Activated T-helper 17 cell treated with anti-CD3 and anti-CD28 coated beads, Interleukin-2, amount 50 U/mL, for 72 hours (primary cell): Measurements from ENCODE around the gene DOCK9. TPM values are rescaled to one million over a fixed set of nuclear protein-coding genes. Genes with fewer than 3 reads are reported as not detected.

Experiments used
- ATAC-seq: fragments of 150-1000 bp; cut with Tn5 transposase; replicated peaks from 2 replicates; pipeline ENCODE4 v1.10.0; 2021; ENCODE audit warnings: mild to moderate bottlenecking, moderate library complexity
- H3K27ac Mint-ChIP-seq: one replicate; pipeline ENCODE4 v1.8.0; 2022; ENCODE audit warnings: mixed read lengths
- H3K27me3 Mint-ChIP-seq: one replicate; pipeline ENCODE4 v1.8.0; 2022; ENCODE audit warnings: mixed read lengths
- H3K36me3 Mint-ChIP-seq: one replicate; pipeline ENCODE4 v1.8.0; 2022; ENCODE audit warnings: low read depth, mild to moderate bottlenecking, mixed read lengths
- H3K4me1 Mint-ChIP-seq: one replicate; pipeline ENCODE4 v1.8.0; 2022; ENCODE audit warnings: mixed read lengths
- H3K4me3 Mint-ChIP-seq: one replicate; pipeline ENCODE4 v1.8.0; 2022; ENCODE audit warnings: mild to moderate bottlenecking, mixed read lengths
- H3K9me3 Mint-ChIP-seq: one replicate; pipeline ENCODE4 v1.8.0; 2022; ENCODE audit warnings: mixed read lengths
- total RNA-seq, 2 donors: library from RNA; stranded (reverse); gene quantifications; one replicate each; pipeline ENCODE4 v1.2.3, GENCODE V29; 2022

The DOCK9 gene
- total RNA-seq, 2 donors from 2014 or later, result 50.2 to 70.4 TPM

DNA sequence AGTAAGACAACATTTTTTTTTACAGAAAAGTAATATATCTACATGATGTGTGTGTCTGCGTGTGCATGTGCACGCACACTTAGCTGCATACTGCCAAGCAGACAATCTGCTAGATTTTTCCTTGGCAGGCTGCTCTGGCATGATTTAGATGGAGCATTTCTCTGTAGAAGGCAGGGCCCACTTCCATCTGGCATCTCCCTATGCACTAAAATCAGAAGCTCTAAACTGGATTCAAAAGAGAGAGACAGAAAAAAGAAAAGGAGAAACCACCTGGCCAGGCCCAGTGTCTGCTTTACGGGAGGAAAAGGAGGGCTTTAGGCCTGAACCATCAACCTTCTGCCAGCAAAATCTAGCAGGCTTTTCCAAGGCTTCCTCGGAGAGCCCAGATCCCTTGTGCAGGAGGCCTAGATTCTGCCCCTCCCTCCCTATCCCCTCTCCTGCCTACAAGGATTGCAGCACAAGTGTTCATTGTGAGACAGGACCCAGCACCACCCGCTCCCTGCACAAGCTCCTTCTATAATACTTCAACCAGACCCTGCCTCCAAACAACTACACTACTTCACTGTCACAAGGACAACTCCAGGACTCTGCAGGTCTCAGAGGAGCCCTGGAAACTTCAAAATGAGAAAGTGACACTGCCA lies 99.3 kb downstream of the DOCK9 start:
- H3K27ac Mint-ChIP-seq, result no peak overlapping the region
- no peaks in the 10 kb centered on the region for H3K9me3 Mint-ChIP-seq

DNA sequence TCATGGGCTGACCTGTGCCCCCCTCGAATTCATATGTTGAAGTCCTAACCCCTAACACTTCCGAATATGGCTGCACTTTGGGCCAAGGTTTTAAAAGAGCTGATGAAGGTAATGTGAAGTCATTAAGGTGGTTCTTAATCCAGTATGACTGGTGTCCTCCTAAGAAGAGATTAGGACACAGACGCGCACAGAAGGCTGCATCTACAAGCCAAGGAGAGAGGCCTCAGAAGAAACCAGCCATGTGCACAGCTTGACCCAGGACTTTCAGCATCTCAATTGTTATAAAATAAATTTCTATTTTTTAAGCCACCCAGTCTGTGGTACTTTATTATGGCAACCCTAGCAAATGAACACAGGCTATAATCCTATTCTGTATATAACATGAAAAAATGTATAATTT lies 99.9 kb downstream of the DOCK9 start:
- Mint-ChIP-seq H3K27ac (no peak overlapping the region), H3K4me1 (peaks cover 17% of the 10 kb centered on the region), H3K9me3 (no peaks in the 10 kb centered on the region), H3K27me3 (no peaks in the 10 kb centered on the region), H3K4me3 (no peak overlapping the region), H3K36me3 (peaks cover 93% of the 10 kb centered on the region)
- no peak for ATAC-seq

More for the DNA sequence above, 99.3 kb downstream of the DOCK9 start:
- no peak overlapping the region for H3K4me3 Mint-ChIP-seq
- peaks cover 93% of the 10 kb centered on the region for H3K36me3 Mint-ChIP-seq
- peaks cover 17% of the 10 kb centered on the region for H3K4me1 Mint-ChIP-seq
- no peaks in the 10 kb centered on the region for H3K27me3 Mint-ChIP-seq
- no peak for ATAC-seq

DNA sequence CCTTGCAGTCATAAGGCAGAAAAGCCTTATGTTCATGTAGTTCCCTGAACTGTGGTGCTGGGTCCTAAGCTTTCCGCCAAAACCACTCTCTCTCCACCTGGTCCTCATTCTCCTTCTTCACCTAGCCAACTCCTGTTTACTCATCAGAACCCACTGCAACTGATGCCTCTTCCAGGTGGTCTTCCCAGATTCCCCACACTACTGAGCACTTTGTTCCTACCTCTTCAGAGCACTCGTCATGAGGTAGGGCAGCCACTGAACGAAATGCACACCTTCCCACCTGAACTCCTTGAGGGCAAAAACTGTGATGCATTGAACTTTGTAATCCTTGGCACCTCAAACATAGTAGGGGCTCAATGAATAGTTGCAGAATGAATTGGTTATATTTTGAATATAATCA lies 100.4 kb downstream of the DOCK9 start:
- H3K27me3 Mint-ChIP-seq, result no peaks in the 10 kb centered on the region
- H3K9me3 Mint-ChIP-seq, result no peaks in the 10 kb centered on the region
- peaks cover 93% of the 10 kb centered on the region for H3K36me3 Mint-ChIP-seq
- no peak for ATAC-seq
- no peak overlapping the region for H3K27ac Mint-ChIP-seq
- peaks cover 17% of the 10 kb centered on the region for H3K4me1 Mint-ChIP-seq
- no peak overlapping the region for H3K4me3 Mint-ChIP-seq

DNA sequence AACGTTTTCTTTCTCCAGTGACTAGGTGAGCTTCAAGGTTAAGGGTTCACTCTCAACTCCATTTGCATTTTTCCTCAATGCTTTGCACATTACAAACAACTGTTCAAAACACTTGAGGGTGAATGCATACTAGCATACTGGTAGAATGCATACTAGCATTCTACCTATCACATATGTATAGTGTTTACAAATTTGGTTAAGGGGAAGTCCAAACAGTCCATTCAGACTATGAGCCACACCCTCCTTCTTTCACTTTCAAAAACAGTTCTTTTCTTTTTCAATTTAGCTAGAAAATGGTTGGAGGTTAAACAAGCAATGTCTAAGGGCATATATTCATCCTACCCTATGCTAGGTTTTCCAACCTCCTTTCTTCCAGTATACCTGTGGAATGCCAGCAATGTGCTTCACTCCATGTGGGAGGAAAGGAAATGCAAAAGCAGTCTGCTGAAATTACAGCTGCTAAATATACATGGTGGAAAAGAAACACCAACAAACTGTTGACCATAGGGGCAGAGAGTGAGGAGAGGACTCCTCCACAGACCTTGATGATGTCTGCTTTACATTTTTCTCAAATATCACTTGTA lies 102.6 kb downstream of the DOCK9 start:
- peaks cover 17% of the 10 kb centered on the region for H3K4me1 Mint-ChIP-seq
- H3K27me3 Mint-ChIP-seq, result no peaks in the 10 kb centered on the region
- peak overlapping the region; percentile 2 for H3K4me3 Mint-ChIP-seq
- ATAC-seq, result peak; percentile 86
- H3K9me3 Mint-ChIP-seq, result no peaks in the 10 kb centered on the region
- H3K36me3 Mint-ChIP-seq, result peaks cover 93% of the 10 kb centered on the region
- H3K27ac Mint-ChIP-seq, result peak overlapping the region; percentile 16

DNA sequence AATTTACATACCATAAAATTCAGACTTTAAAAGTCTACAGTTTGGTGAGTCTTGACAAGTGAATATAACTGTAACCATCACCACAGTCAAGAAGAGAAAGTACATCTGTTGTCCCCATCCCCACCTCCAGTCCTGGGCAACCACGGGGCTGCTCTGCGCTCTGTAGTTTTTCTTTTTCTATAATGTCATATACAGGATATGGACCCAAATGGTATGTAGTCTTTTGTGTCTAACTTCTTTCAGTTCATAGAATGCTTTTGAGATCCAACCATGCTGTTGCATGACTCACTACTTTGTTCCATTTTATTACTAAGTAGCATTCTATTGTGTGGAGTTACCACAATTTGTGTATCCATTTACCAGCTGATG lies 103.9 kb downstream of the DOCK9 start:
- H3K27me3 Mint-ChIP-seq, result no peaks in the 10 kb centered on the region
- H3K4me1 Mint-ChIP-seq, result peaks cover 17% of the 10 kb centered on the region
- peaks cover 93% of the 10 kb centered on the region for H3K36me3 Mint-ChIP-seq
- peak overlapping the region; percentile 7 for H3K4me3 Mint-ChIP-seq
- H3K27ac Mint-ChIP-seq, result peak overlapping the region; percentile 64
- ATAC-seq, result peak; percentile 68
- no peaks in the 10 kb centered on the region for H3K9me3 Mint-ChIP-seq

DNA sequence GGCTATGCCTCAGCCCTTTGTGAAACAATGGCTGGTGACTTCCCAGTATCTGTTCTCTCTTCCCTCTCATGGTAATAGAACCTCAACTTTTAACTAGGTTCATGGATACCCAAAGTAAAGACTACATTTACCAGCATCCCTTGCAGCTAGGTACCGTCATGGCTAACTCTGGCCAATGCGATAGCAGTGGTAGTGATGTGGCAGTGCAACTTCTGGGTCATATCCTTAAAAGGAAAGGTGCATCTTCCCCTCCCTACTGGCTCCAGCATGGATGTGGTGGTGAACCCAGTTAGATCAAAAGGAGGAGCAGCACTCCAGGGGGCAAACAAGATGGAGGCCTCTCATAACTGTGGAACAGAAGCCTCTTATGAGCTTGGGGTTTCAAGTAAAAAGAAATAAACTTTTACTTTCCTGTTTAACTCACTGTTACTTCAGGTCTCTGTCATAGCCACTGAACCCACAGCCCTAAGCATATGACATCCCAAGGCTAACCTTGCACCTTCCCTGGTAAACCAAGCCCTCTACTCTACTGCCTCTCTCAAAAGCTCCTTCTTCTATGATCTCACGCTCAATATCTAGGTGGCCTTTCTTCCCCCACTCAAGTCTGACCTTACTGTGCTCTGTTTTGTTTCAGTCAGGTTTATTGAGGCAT lies 104.4 kb downstream of the DOCK9 start:
- Mint-ChIP-seq H3K27ac (peak overlapping the region; percentile 64), H3K4me1 (peaks cover 17% of the 10 kb centered on the region), H3K9me3 (no peaks in the 10 kb centered on the region), H3K36me3 (peaks cover 95% of the 10 kb centered on the region), H3K4me3 (peak overlapping the region; percentile 7), H3K27me3 (no peaks in the 10 kb centered on the region)
- ATAC-seq, result peak; percentile 38

DNA sequence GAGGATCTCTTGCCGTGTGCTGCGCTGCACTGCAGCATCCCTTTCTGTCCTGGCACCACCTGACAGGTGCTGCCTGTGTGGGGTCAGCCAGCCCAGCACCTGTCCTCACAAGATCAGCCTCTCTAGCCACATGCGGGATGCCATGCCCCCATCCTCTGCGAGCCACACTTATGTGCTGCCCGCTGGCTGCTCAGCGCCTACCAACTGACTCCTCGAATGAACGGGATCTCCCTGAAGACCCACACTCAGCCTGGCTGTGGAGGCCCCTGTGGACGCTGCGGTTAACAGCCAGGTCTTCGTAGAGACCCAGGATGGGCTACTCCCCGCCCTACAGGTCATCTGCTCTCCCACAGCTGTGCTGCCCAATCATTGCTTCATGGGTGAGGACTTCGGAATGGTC lies 106.1 kb downstream of the DOCK9 start:
- H3K27ac Mint-ChIP-seq, result no peak overlapping the region
- no peaks in the 10 kb centered on the region for H3K27me3 Mint-ChIP-seq
- no peaks in the 10 kb centered on the region for H3K9me3 Mint-ChIP-seq
- H3K4me3 Mint-ChIP-seq, result no peak overlapping the region
- no peak for ATAC-seq
- peaks cover 17% of the 10 kb centered on the region for H3K4me1 Mint-ChIP-seq
- peaks cover 97% of the 10 kb centered on the region for H3K36me3 Mint-ChIP-seq

DNA sequence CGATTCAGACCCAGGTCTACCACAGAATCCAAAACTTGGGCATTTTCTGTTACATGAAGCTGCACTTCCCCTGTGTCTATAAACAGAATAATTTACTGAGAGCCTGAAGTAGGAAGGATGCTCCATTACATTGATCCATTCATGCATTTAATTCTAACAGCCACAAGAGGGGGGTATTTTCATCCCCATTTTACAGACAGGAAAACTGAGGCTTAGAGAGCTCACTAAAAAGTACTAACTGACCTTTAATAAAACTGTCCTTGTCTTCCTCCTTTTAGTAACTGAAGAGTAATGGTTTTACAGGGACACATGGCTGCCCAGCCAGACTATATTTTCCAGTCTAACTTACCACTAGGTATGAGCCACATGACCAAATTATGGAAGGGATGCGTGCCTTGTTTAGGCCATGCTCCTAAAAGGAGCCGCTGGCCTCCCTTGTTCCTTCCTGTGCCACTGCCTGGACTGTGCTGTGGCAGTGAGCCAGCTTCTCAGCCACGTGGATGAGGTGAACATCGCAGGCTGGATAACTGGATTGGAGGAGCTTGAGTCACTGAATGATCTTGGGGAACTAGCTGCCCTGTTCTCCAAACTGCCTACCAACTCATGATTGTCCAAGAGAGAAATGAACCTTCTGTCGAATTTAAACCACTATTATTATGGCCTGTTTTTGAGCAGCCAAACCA lies 108.3 kb downstream of the DOCK9 start:
- ATAC-seq, result peak; percentile 38
- no peaks in the 10 kb centered on the region for H3K27me3 Mint-ChIP-seq
- peaks cover 9% of the 10 kb centered on the region for H3K4me1 Mint-ChIP-seq
- H3K4me3 Mint-ChIP-seq, result no peak overlapping the region
- peak overlapping the region; percentile 26 for H3K27ac Mint-ChIP-seq
- peaks cover 100% of the 10 kb centered on the region for H3K36me3 Mint-ChIP-seq
- no peaks in the 10 kb centered on the region for H3K9me3 Mint-ChIP-seq

DNA sequence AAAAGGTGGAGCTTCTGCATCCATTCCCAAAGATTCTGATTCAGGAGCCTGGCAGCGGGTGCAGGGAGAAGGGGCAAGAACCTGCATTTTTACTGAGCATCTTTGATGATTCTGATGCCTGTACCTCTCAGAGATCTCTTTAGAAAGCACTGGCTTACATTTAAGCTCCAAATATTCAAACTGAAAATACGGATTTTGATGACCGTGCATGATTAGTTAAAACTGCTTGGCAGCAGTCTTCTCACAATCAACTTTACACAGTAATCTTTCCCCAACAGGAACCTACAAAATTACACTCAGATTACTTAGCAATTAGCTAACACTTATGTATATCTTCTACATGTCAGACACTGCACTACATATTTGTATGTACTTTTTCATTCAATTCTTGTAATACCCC lies 108.9 kb downstream of the DOCK9 start:
- H3K27ac Mint-ChIP-seq, result no peak overlapping the region
- H3K4me1 Mint-ChIP-seq, result peaks cover 3% of the 10 kb centered on the region
- no peak for ATAC-seq
- no peaks in the 10 kb centered on the region for H3K27me3 Mint-ChIP-seq
- no peaks in the 10 kb centered on the region for H3K9me3 Mint-ChIP-seq
- H3K4me3 Mint-ChIP-seq, result no peak overlapping the region
- peaks cover 100% of the 10 kb centered on the region for H3K36me3 Mint-ChIP-seq

DNA sequence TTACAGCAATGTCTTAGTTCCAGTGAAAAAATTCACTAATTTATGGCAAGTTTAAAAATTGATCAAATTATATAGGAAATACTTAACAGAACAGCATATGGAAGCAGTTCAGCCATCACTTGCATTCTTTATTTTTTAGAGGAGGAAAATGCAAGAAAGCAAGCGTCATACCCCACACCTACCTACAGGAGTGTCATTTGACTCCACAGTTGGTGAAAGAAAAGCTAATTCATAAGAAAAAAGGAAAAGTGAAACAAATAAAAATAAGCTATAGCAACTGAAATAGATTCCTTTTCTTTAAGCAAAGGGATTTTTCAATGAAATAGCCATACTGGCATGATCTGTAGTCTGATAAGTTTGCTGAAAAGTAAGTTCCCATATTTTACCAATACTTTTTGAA lies 111.0 kb downstream of the DOCK9 start:
- peaks cover 96% of the 10 kb centered on the region for H3K36me3 Mint-ChIP-seq
- H3K27me3 Mint-ChIP-seq, result no peaks in the 10 kb centered on the region

DNA sequence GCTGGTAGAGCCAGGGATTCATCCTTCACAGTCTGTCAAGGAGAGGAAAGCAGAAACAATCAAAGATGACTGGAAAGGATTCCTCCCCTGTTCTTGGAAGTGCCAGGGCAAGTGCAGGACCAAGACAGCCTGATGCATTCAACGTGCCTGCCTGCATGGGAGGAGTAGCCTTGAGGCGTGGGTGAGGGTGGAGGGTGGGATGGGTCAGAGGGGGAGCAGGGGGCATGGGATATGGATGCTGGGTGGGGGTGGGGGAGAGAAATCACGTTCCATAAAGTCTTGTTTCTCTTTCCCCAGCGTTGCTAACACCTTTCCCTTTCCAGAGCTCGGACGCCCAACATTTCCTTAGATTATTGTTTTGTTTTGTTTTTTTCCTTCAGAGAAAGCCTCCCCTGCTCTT lies 117.4 kb downstream of the DOCK9 start:
- no peak for ATAC-seq
- H3K36me3 Mint-ChIP-seq, result peaks cover 96% of the 10 kb centered on the region

More for the DNA sequence above, 111.0 kb downstream of the DOCK9 start:
- Mint-ChIP-seq H3K9me3 (no peaks in the 10 kb centered on the region), H3K27ac (no peak overlapping the region), H3K4me1 (no peaks in the 10 kb centered on the region), H3K4me3 (no peak overlapping the region)
- ATAC-seq, result no peak

DNA sequence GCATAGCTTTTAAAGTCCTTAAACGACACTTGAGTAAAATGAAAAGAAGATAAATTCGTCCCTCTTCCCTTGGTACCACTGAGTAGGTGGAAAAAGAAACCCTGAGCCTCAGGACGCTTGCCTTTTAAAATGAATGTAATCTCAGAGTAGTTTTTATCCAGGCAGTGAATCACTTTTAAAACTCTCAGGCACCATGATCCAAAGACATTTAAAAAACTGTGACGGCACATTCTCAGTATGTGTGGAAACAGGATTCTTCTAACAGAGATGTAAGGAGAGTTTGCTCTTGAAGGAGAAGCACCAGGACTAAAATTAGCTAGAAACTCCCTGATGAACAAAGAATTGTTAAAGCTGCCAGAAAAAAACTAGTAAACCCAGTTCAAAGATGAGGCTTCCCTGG lies 119.7 kb downstream of the DOCK9 start:
- no peak overlapping the region for H3K4me3 Mint-ChIP-seq
- H3K9me3 Mint-ChIP-seq, result no peaks in the 10 kb centered on the region
- H3K4me1 Mint-ChIP-seq, result peaks cover 9% of the 10 kb centered on the region
- H3K27me3 Mint-ChIP-seq, result no peaks in the 10 kb centered on the region
- no peak overlapping the region for H3K27ac Mint-ChIP-seq
- peaks cover 100% of the 10 kb centered on the region for H3K36me3 Mint-ChIP-seq
- no peak for ATAC-seq

More for the DNA sequence above, 117.4 kb downstream of the DOCK9 start:
- H3K4me3 Mint-ChIP-seq, result no peak overlapping the region
- no peak overlapping the region for H3K27ac Mint-ChIP-seq
- H3K27me3 Mint-ChIP-seq, result no peaks in the 10 kb centered on the region
- H3K4me1 Mint-ChIP-seq, result no peaks in the 10 kb centered on the region
- H3K9me3 Mint-ChIP-seq, result no peaks in the 10 kb centered on the region

DNA sequence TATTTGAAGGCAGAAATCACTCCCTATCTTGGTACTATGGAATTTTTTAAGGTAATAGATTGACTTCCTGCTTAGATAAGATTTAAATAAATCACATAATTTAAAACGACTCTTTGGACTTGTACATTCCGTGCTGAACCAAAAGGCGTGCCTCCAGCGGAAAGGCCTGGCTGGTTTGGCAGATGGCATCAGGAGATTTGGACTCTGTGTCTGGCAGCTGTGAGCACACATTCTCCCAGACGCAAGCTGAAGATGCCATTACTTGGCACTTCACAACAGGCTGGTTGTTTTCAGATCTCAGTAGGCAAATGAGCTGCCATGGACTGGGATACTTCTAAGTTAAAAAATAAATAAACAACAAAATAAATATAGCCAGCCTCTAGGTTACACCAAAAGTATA lies 120.9 kb downstream of the DOCK9 start:
- Mint-ChIP-seq H3K27ac (no peak overlapping the region), H3K4me3 (no peak overlapping the region), H3K9me3 (no peaks in the 10 kb centered on the region), H3K27me3 (no peaks in the 10 kb centered on the region), H3K4me1 (peaks cover 9% of the 10 kb centered on the region), H3K36me3 (peaks cover 98% of the 10 kb centered on the region)
- no peak for ATAC-seq

DNA sequence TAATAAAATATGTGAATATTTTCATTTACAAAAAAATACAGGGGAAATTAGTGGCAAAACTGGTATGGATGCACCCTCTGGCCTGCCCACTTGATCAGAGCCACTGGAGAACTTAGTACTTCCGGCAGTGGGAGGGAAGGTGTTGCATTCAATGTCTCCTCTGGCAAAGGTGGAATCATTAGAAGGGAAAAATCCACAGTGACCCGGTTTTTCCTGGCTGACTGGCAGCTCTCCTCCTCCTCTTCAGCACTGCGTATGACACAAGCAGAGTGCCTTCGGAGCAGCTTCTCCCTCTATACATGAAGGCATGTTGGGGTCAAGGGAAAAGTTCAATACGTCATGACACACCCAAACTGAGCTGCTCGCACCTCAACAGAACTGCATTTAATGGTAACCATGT lies 123.4 kb downstream of the DOCK9 start:
- H3K36me3 Mint-ChIP-seq, result peaks cover 96% of the 10 kb centered on the region
- peaks cover 13% of the 10 kb centered on the region for H3K4me1 Mint-ChIP-seq
- no peak overlapping the region for H3K4me3 Mint-ChIP-seq
- ATAC-seq, result no peak
- H3K27me3 Mint-ChIP-seq, result no peaks in the 10 kb centered on the region
- H3K9me3 Mint-ChIP-seq, result no peaks in the 10 kb centered on the region
- H3K27ac Mint-ChIP-seq, result no peak overlapping the region
